ENCODE data around the gene TNK2.

DNA sequence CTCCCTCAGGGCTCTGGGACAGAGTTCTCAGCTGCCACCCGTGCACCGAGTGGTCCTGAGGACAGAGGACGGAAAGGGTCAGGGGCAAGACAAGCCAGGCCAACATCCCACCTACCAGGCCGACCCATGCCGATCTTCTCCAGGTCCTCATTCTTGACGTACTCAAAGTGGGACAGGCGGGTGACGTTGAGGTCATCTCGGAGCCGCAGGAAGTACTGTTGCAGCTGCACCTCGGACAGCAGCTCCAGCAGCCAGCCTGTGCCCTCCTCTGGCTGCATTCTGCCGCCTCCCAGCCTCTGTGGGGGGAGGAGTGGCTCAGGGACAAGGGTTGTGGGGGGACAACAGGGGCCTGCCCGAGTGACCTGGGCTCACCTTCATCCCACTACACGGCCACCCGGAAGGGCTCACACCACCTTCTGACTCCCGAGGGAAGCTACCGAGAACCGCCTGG is 20.0 kb downstream of the TNK2 start:
- no peak for TF ChIP-seq EZH2phosphoT487 (IDR thresholded peaks at IDR 0.05; ENCODE audit: borderline replicate concordance)
- no peak for TF ChIP-seq CTCF (IDR thresholded peaks at IDR 0.05 in 2 of 3, conservative IDR thresholded peaks at IDR 0.05 in 1 of 3; ENCODE audit: borderline replicate concordance in 1 of 3, insufficient read depth in 1 of 3, low read depth in 2 of 3, low read length in 2 of 3)
- TF ChIP-seq TCF7L2 (IDR thresholded peaks at IDR 0.05; ENCODE audit: borderline replicate concordance, extremely low read depth, insufficient read depth, insufficient read length), result no peak
- TF ChIP-seq POLR2AphosphoS5 (IDR thresholded peaks at IDR 0.05; ENCODE audit: low read depth, low read length), result no peak
- no peak for TF ChIP-seq ZFX (IDR thresholded peaks at IDR 0.05)
- TF ChIP-seq POLR2A (IDR thresholded peaks at IDR 0.05; ENCODE audit: borderline replicate concordance, extremely low read depth, insufficient read depth, insufficient read length), result no peak

Measured in HCT116 (cell line).